Duodenal mucosa (tissue), 2 donors: ENCODE results near the gene TTF2.

Experiments used
- H3K27ac ChIP-seq: one replicate; pipeline ENCODE4 v1.7.0; 2013; ENCODE audit warnings: low read depth, low read length
- H3K27me3 ChIP-seq, 2 donors: one replicate each; pipeline ENCODE4 v1.7.0; 2013; ENCODE audit warnings: low read length in 2 of 2, control low read depth in 1 of 2; ENCODE audit not compliant: insufficient read depth in 2 of 2, control insufficient read depth in 1 of 2
- H3K36me3 ChIP-seq, 2 donors: one replicate each; pipeline ENCODE4 v1.7.0; 2013; ENCODE audit warnings: low read length in 2 of 2, control low read depth in 1 of 2; ENCODE audit not compliant: insufficient read depth in 2 of 2, control insufficient read depth in 1 of 2
- H3K4me1 ChIP-seq, 2 donors: one replicate each; pipeline ENCODE4 v1.7.0; 2013; ENCODE audit warnings: low read length in 2 of 2, control low read depth in 1 of 2; ENCODE audit not compliant: insufficient read depth in 2 of 2, control insufficient read depth in 1 of 2
- H3K4me3 ChIP-seq, 2 donors: one replicate each; pipeline ENCODE4 v1.7.0; 2013; ENCODE audit warnings: low read length in 2 of 2, low read depth in 1 of 2
- H3K9ac ChIP-seq, 2 donors: one replicate each; pipeline ENCODE4 v1.7.0; 2013; ENCODE audit warnings: low read length in 2 of 2, low read depth in 1 of 2
- H3K9me3 ChIP-seq, 2 donors: one replicate each; pipeline ENCODE4 v1.7.0; 2013; ENCODE audit warnings: low read length in 2 of 2, control low read depth in 1 of 2; ENCODE audit not compliant: control insufficient read depth in 1 of 2

Gene TTF2

GRCh38 chr1:117124661-117125060 lies 64.5 kb downstream of the TTF2 start:
- Histone ChIP-seq H3K4me1 (peaks cover 19 to 20% of the 10 kb centered on the region in 2 donors), H3K4me3 (no peak overlapping the region), H3K9me3 (no peaks in the 10 kb centered on the region), H3K27ac (no peak overlapping the region), H3K27me3 (no peaks in the 10 kb centered on the region), H3K9ac (no peak overlapping the region), H3K36me3 (no peaks in the 10 kb centered on the region)

GRCh38 chr1:117127795-117128194 lies 67.7 kb downstream of the TTF2 start:
- no peak overlapping the region for H3K4me3 ChIP-seq
- H3K27me3 ChIP-seq: no peaks in the 10 kb centered on the region
- H3K9ac ChIP-seq: no peak overlapping the region
- H3K4me1 ChIP-seq: peaks cover 0 to 3% of the 10 kb centered on the region in 2 donors
- no peaks in the 10 kb centered on the region for H3K9me3 ChIP-seq
- H3K27ac ChIP-seq: no peak overlapping the region
- H3K36me3 ChIP-seq: no peaks in the 10 kb centered on the region

- Histone ChIP-seq H3K36me3 (no peaks in the 10 kb centered on the region), H3K4me1 (peaks cover 0 to 3% of the 10 kb centered on the region in 2 donors), H3K27ac (no peak overlapping the region), H3K9ac (no peak overlapping the region), H3K9me3 (no peaks in the 10 kb centered on the region), H3K27me3 (no peaks in the 10 kb centered on the region), H3K4me3 (no peak overlapping the region)
Measured at GRCh38 chr1:117128323-117129079, 68.4 kb downstream of the TTF2 start.

- Histone ChIP-seq H3K4me3 (no peak overlapping the region), H3K27ac (no peak overlapping the region), H3K27me3 (no peaks in the 10 kb centered on the region), H3K36me3 (no peaks in the 10 kb centered on the region), H3K9me3 (no peaks in the 10 kb centered on the region), H3K9ac (no peak overlapping the region), H3K4me1 (peaks cover 0 to 3% of the 10 kb centered on the region in 2 donors)
Measured at GRCh38 chr1:117130526-117130925, 70.4 kb downstream of the TTF2 start.

- Histone ChIP-seq H3K9ac (no peak overlapping the region), H3K27me3 (no peaks in the 10 kb centered on the region), H3K27ac (no peak overlapping the region), H3K36me3 (no peaks in the 10 kb centered on the region), H3K4me1 (no peaks in the 10 kb centered on the region), H3K4me3 (no peak overlapping the region), H3K9me3 (no peaks in the 10 kb centered on the region)
Measured at GRCh38 chr1:117135329-117135728, 75.2 kb downstream of the TTF2 start.

- no peak overlapping the region for H3K4me3 ChIP-seq
- H3K9me3 ChIP-seq: no peaks in the 10 kb centered on the region
- no peaks in the 10 kb centered on the region for H3K4me1 ChIP-seq
- no peak overlapping the region for H3K9ac ChIP-seq
- no peaks in the 10 kb centered on the region for H3K36me3 ChIP-seq
- no peaks in the 10 kb centered on the region for H3K27me3 ChIP-seq
- no peak overlapping the region for H3K27ac ChIP-seq
Measured at GRCh38 chr1:117136749-117137148, 76.6 kb downstream of the TTF2 start.

- no peak overlapping the region for H3K9ac ChIP-seq
- no peak overlapping the region for H3K4me3 ChIP-seq
- H3K4me1 ChIP-seq: no peaks in the 10 kb centered on the region
- H3K36me3 ChIP-seq: no peaks in the 10 kb centered on the region
- H3K27me3 ChIP-seq: no peaks in the 10 kb centered on the region
- no peak overlapping the region for H3K27ac ChIP-seq
- H3K9me3 ChIP-seq: no peaks in the 10 kb centered on the region
Measured at GRCh38 chr1:117137281-117137855, 77.2 kb downstream of the TTF2 start.

GRCh38 chr1:117138106-117138505 lies 78.0 kb downstream of the TTF2 start:
- Histone ChIP-seq H3K9me3 (no peaks in the 10 kb centered on the region), H3K4me3 (no peak overlapping the region), H3K36me3 (no peaks in the 10 kb centered on the region), H3K27ac (no peak overlapping the region), H3K4me1 (no peaks in the 10 kb centered on the region), H3K9ac (no peak overlapping the region), H3K27me3 (no peaks in the 10 kb centered on the region)

- Histone ChIP-seq H3K27ac (no peak overlapping the region), H3K9me3 (no peaks in the 10 kb centered on the region), H3K9ac (no peak overlapping the region), H3K27me3 (no peaks in the 10 kb centered on the region), H3K4me1 (no peaks in the 10 kb centered on the region), H3K36me3 (no peaks in the 10 kb centered on the region), H3K4me3 (no peak overlapping the region)
Measured at GRCh38 chr1:117138561-117138960, 78.4 kb downstream of the TTF2 start.

GRCh38 chr1:117142200-117142599 lies 82.1 kb downstream of the TTF2 start:
- Histone ChIP-seq H3K27me3 (peaks cover 0 to 3% of the 10 kb centered on the region in 2 donors), H3K9me3 (no peaks in the 10 kb centered on the region), H3K4me1 (no peaks in the 10 kb centered on the region), H3K36me3 (no peaks in the 10 kb centered on the region), H3K9ac (no peak overlapping the region), H3K27ac (no peak overlapping the region), H3K4me3 (no peak overlapping the region)
